HG02885 (cell line): ENCODE results near the gene NDST1.

Experiments
- ATAC-seq: cut with Tn5 transposase; IDR thresholded peaks from one replicate; pipeline ENCODE4 v1.9.1; 2021; ENCODE audit warnings: mild to moderate bottlenecking; ENCODE audit not compliant: unreplicated experiment, poor library complexity

Gene NDST1

GRCh38 chr5:150521522-150521817, 13.5 kb downstream of the NDST1 start:
- ATAC-seq, result no peak

- ATAC-seq, result no peak
Observed at GRCh38 chr5:150521939-150522503, 14.1 kb downstream of the NDST1 start.

DNA sequence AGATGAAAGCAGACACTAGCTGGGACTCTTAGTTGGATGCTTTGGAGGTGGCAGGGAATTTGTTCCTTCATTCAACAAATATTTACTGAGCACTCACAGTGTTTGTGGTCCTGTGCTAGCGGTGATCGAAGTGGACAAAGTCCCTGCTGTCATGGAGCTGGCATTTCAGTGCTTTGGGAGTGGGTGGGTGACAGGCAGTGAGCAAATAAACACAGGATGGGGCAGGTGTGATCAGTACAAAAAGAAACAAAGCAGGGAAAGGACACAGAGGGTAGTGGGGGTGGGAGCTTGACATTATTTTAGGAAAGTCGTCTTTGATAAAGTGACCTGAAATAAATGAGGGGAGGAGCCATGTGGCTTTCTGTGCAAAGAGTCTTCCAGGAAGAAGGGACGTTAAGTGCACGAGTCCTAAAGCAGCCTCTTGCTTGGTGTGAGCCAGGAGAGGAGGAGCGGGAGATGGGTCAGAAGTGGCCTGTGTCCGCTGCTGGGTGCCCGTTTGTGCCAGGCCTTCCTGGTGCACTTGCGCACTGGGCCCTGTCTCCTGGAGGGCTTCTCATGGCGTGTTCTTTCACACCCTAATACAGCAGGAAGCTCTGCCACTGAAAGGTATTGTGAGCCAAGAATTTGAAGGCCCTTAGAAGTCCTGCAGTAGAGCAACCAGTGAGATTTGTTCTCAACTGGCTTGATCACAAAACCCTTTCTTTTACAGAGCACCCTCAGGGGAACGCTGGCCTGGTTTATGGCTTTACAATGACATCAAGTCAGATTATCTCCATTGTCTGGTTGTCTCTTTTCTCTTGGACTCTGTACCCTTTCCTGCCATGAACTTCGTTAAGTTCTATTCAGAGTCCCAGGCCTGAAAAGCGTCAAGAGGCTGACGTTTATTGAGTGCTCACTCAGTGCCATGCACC, 14.8 kb downstream of the NDST1 start:
- ATAC-seq, result no peak

DNA sequence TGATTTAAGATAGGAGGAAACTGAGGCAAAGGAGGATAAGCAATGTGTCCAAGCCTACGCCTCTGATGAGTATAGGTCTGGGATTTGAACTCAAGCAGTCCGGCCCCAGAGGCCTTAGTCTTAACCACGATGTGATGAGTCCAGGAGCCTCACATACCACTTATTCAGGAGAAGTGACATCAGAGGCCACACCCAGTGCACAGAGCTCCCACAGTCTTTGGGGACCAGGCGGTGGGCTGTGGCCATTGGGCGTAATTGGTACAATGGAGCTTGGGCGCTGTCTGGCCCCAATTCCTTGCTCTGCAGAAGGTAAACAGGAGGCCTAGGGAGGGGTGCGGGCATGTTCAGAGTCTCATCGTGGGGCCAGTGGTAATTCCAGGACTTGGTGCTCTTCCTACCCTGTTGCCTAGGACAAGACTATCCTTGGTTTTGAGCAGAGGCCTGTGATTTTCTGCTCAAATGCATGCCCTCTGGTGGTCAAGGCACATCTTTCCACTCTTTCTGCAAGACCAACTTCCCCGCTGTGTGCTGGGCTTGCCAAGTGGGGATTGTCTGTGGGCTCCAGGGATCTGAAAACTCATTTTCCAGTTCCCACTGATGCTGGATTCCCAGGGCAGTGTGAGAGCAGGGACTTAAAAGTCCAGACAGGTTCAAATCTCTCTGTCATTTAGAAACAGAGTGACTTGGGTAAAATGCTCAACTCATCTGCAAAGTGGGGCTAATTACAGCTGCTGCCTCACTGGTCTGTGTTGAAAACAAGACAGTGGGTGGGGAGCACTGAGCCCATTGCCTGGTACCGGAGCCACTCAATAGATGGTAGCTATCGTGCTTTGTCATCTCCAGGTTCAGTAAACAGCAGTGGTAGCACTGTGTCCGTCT, 15.8 kb downstream of the NDST1 start:
- ATAC-seq, result no peak

- no peak for ATAC-seq
Observed at GRCh38 chr5:150525163-150525562, 17.2 kb downstream of the NDST1 start.

DNA sequence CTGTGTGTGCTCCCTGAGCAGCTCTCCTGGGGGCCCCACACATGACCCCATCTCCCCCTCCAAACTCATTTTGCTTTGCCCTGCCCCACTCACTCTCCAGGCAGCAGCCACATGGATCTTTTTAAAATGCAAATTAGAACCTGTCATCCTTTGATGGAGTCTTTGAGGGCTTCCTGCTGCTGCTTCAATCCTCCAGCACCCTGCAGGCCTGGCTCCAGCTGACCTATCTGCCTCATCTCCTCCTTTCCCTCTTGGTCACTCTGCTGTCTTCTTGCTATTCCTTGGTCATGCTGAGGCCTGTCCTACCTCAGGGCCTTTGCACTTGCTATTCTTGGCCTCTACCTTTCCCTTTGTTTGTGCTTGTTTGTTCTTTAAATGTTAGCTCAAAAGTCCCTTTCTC, 17.9 kb downstream of the NDST1 start:
- ATAC-seq, result no peak

- ATAC-seq, result no peak
Observed at GRCh38 chr5:150527038-150527437, 19.1 kb downstream of the NDST1 start.

DNA sequence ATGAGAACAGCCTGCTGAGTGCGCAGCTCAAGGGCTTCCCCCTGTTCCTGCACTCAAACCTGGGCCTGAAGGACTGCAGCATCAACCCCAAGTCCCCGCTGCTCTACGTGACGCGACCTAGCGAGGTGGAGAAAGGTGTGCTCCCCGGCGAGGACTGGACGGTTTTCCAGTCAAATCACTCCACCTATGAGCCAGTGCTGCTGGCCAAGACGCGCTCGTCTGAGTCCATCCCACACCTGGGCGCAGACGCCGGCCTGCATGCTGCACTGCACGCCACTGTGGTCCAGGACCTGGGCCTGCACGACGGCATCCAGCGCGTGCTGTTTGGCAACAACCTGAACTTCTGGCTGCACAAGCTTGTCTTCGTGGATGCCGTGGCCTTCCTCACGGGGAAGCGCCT, 19.9 kb downstream of the NDST1 start:
- ATAC-seq, result no peak

GRCh38 chr5:150528924-150529546, 21.1 kb downstream of the NDST1 start:
- no peak for ATAC-seq

DNA sequence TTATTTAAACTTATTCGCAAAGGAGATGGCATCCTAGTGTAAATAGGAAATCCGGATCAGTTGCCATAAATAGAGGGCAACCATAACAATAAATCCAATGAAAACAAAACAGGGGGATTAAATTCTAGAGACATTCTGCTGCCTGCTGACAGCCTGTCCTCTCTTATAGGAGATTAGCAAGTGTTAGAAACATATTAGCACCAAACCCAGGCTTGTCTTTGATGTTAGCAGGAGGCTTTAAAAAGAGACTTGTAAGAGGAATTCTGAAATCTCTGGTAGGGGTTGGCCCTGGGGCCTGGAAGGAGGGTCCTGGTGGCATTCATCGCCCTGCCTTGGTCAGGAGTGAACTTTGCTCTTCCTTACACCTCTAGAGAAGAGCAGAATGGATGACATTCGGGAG, 21.6 kb downstream of the NDST1 start:
- ATAC-seq, result no peak

DNA sequence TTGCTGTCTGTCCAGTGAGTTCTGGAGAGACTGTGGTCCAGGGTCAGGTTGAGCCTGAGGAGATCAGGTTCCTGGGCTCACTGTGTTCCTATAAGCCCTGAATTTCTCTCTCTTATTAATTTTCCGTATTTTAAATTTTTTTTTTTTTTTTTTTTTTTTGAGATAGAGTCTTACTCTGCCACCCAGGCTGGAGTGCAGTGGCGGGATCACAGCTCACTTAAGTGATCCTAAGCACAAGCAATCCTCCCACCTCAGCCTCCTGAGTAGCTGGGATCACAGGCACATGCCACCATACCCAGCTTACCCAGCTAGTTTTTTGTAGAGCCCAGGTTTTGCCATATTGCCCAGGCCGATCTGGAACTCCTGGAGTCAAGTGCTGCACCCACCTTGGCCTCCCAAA, 22.5 kb downstream of the NDST1 start:
- ATAC-seq, result no peak

DNA sequence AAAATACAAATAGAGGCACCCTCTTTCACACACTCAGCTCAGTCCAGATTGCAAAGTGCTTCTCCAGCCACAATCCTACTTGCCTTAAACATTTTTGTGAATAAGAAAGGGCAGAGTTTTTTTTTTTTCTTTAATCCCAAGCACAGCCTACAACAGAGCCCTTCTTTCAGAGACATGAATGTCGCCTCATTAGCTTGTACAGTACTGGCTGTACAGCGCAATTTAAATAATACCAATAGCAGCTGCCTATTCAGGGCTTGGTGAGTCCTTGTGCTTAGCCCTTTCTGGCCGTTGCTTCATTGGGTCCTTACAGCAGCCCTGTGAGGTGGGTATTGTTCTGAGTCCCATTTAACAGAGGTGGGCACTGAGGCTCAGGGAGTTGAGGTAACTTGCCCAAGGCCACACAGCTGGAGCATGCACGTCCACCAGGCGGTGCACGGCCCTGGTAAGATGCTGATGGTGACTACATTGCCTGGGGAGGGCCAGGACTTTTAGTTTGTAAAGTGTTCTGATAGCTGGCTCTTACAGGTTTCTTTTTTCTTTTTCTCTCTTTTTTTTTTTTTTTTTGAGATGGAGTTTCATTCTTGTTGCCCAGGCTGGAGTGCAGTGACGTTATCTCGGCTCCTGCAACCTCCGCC, 23.1 kb downstream of the NDST1 start:
- no peak for ATAC-seq

DNA sequence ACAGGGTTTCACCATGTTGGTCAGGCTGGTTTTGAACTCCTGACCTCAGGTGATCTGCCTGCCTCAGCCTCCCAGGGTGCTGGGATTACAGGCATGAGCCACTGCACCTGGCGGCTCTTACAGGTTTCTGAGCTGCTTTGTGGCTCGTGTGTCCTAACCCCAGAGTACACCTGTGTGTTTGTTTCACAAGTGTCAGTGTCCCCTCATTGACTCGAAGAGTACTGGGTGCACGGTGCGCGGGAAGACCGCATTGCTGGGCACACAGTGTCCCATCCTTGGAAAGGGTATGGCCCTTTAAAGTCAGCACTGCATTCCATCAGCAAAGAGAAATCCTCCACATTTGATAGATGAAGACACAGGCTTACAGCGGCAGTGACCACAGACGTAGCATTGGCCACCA, 23.8 kb downstream of the NDST1 start:
- no peak for ATAC-seq

DNA sequence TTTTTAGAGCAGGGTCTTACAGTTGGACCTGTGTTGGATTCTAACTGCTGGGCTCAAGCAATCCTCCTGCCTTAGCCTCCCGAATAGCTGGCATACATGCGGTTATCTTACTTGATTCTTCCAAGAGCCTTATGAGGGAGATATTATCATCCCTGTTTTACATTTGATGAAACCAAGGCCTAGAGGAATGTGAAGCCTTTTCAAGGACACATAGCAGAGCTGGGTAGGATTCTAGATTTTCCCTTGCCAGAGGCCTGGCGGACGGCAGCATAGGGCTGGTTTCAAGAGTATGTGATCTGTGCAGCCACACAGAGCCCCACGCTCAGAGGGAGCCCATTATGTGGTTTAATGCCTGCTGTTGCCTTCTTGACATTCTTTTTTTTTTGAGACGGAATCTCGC, 24.2 kb downstream of the NDST1 start:
- ATAC-seq, result no peak

- no peak for ATAC-seq
Observed at GRCh38 chr5:150532996-150533395, 25.1 kb downstream of the NDST1 start.

DNA sequence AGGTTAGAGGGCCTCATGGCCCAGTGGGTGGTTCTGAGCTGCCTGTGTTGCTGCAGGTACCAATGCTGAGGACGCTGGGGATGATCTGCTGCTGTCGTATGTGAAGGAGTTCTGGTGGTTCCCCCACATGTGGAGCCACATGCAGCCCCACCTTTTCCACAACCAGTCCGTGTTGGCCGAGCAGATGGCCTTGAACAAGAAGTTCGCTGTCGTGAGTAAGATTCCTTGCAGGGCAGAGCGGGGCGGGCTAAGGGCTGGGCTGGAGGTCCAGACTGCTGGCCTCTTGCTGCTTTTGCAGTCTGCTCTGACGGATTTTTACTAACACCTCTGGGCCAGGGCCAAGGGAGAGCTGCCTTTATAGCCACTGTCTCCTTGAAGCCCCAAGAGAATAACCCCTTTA, 26.9 kb downstream of the NDST1 start:
- no peak for ATAC-seq

DNA sequence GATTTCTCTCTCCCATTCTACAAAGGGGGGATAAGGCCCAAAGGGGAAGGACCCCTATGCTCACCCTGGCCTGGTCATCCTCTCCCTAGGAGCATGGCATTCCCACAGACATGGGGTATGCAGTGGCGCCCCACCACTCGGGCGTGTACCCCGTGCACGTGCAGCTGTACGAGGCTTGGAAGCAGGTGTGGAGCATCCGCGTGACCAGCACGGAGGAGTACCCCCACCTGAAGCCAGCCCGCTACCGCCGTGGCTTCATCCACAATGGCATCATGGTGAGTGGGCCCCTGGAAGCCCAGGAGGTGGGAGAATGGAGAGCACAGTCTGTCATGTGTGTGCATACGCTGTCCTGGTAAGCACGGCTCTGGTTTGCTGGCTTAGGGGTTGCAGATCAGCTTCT, 27.7 kb downstream of the NDST1 start:
- ATAC-seq, result no peak

- ATAC-seq, result no peak
Observed at GRCh38 chr5:150538007-150538917, 30.3 kb downstream of the NDST1 start.

- ATAC-seq, result no peak
Observed at GRCh38 chr5:150539206-150539605, 31.3 kb downstream of the NDST1 start.
